Panc1 (cell line): ENCODE measurements around the gene MIEN1. TPM values are rescaled to one million over a fixed set of nuclear protein-coding genes. Genes with fewer than 3 reads are reported as not detected.

Experiments used
- ATAC-seq: fragments of 200-7000 bp; cut with Tn5 transposase; 2 replicates; pipeline ENCODE4 v1.9.1; 2020; ENCODE audit warnings: mild to moderate bottlenecking, moderate library complexity
- BruUV-seq: library from RNA; stranded (reverse); fragments of 400-500 nt; replicated peaks from 2 replicates; lab custom pipeline; 2021; lab: Mats Ljungman, UMichigan
- CTCF ChIA-PET: fragments of 300-600 bp; sonication (Branson Sonifier 250); formaldehyde crosslinking; loops from one replicate; lab custom pipeline; 2022; ENCODE audit warnings: antibody characterized with exemption; lab: Charles Lee
- POLR2A ChIA-PET: fragments of 300-600 bp; sonication (Branson Sonifier 250); formaldehyde crosslinking; loops from one replicate; lab custom pipeline; 2022; ENCODE audit warnings: antibody characterized with exemption; lab: Charles Lee
- DNase-seq: peaks from one replicate; pipeline ENCODE4 v3.0.0-alpha.2; 2010; ENCODE audit warnings: low read depth, low spot score
- H3K27ac ChIP-seq: 2 replicates; pipeline ENCODE4 v1.5.1; 2011; ENCODE audit warnings: mild to moderate bottlenecking, low read length, inconsistent platforms
- H3K27me3 ChIP-seq: fragments of 200-500 bp; sonication (Bioruptor generic); 2 replicates; pipeline ENCODE4 v1.6.0; 2014; ENCODE audit warnings: low read length, inconsistent platforms; ENCODE audit not compliant: control insufficient read depth, insufficient read depth
- H3K36me3 ChIP-seq: fragments of 200-500 bp; sonication (Bioruptor generic); 2 replicates; pipeline ENCODE4 v1.5.1; 2014; ENCODE audit warnings: inconsistent platforms, mild to moderate bottlenecking, low read length, moderate library complexity; ENCODE audit not compliant: control insufficient read depth, insufficient read depth
- H3K4me1 ChIP-seq: 2 replicates; pipeline ENCODE4 v1.5.1; 2011; ENCODE audit warnings: inconsistent platforms, mild to moderate bottlenecking, low read length, moderate library complexity; ENCODE audit not compliant: control insufficient read depth, insufficient read depth
- H3K4me3 ChIP-seq, 2 experiments: 2 replicates each; pipeline ENCODE4 v1.5.1; 2011 to 2012; ENCODE audit warnings: low read depth in 2 of 2, low read length in 2 of 2, mild to moderate bottlenecking in 2 of 2, inconsistent platforms in 1 of 2, moderate library complexity in 1 of 2
- H3K9me3 ChIP-seq: fragments of 200-500 bp; sonication (Bioruptor generic); 2 replicates; pipeline ENCODE4 v1.5.1; 2014; ENCODE audit warnings: low read depth, mild to moderate bottlenecking, inconsistent platforms, low read length, moderate library complexity; ENCODE audit not compliant: control insufficient read depth, insufficient read depth
- POLR2AphosphoS5 ChIP-seq: IDR thresholded peaks from 2 replicates; pipeline ENCODE4 v1.6.1; 2012; ENCODE audit warnings: mild to moderate bottlenecking, low read depth, low read length, moderate library complexity
- SIN3A ChIP-seq: IDR thresholded peaks from 2 replicates; pipeline ENCODE4 v1.6.1; 2012; ENCODE audit warnings: low read depth, mild to moderate bottlenecking, low read length, moderate library complexity, borderline replicate concordance; ENCODE audit not compliant: insufficient read depth
- TCF7L2 ChIP-seq: IDR thresholded peaks from 2 replicates; pipeline ENCODE4 v1.6.1; 2011; ENCODE audit warnings: mild to moderate bottlenecking, low read depth, low read length, inconsistent platforms
- in situ Hi-C: cut with HindIII; loops from 2 replicates; pipeline ENCODE4 v1.10.0; 2016; ENCODE audit warnings: low sequenced_read_pairs, low pct_unique_long_range_greater_than_20kb
- intact Hi-C: fragments of 100-400 bp; cut with micrococcal nuclease; formaldehyde crosslinking; loops from one replicate; pipeline ENCODE4 v1.10.0; 2022; ENCODE audit not compliant: unreplicated experiment
- total RNA-seq: library from RNA; stranded (reverse); gene quantifications from one replicate; pipeline ENCODE4 v1.2.1, GENCODE V29; 2021; ENCODE audit not compliant: unreplicated experiment
- TF ChIP-seq, protein P1 (sequence below): fragments of 450-650 bp; IDR thresholded peaks from 2 replicates; pipeline ENCODE4 v1.5.1; 2017; ENCODE audit warnings: mild to moderate bottlenecking
- TF ChIP-seq, protein P2 (sequence below), 2 experiments: IDR thresholded peaks; 2 replicates each; pipeline ENCODE4 v1.6.1; 2011 to 2012; ENCODE audit warnings: low read depth in 2 of 2, control low read depth in 1 of 2, low read length in 1 of 2, mild to moderate bottlenecking in 1 of 2, moderate library complexity in 1 of 2; ENCODE audit not compliant: insufficient read depth in 1 of 2

MIEN1 gene
- total RNA-seq, 1 experiment from 2014 or later = 103 TPM

DNA sequence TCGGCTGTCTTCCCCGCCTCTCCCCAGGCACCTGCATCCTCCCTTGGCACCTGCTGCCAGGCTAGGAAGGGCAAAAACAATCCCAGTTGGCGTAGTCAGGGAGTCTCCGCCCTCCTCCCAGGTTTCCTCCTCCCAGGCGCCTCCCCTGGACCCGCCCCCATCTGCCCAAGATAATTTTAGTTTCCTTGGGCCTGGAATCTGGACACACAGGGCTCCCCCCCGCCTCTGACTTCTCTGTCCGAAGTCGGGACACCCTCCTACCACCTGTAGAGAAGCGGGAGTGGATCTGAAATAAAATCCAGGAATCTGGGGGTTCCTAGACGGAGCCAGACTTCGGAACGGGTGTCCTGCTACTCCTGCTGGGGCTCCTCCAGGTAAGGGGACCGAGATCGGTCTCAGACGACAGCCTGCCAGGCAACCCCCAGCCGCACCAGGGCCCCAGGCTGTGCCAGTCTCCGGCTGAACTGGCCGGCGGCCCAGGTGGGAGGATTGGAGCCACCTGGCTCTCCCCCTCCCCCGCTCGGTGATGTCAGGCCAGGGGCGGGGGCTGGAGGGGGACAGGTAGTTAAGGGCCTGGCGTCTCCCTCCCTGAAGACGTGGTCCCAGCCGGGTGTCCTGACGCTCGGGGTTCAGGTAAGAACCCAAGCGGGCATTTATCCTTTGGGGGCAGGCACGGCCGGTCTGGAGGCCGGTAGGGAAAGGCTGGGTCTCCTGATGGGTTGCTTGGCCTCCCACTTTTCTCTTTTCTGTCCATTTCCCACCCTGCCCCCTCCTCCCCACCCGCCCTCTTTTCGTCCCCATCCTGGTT, 7.6 kb upstream of the MIEN1 start, which contains the start of gene GRB7:
Gene GRB7 (plus strand): TSS at position 179 of the 808 bp plus-strand sequence. CDS start 4,364 bp downstream, outside the sequence.
- no TSS peak for BruUV-seq
- TF ChIP-seq SIN3A (0 out of 2 replicates have a peak, but pooled peaks have one; percentile 35), TCF7L2 (no peak), POLR2AphosphoS5 (no peak)
- TF ChIP-seq, protein P1, sequence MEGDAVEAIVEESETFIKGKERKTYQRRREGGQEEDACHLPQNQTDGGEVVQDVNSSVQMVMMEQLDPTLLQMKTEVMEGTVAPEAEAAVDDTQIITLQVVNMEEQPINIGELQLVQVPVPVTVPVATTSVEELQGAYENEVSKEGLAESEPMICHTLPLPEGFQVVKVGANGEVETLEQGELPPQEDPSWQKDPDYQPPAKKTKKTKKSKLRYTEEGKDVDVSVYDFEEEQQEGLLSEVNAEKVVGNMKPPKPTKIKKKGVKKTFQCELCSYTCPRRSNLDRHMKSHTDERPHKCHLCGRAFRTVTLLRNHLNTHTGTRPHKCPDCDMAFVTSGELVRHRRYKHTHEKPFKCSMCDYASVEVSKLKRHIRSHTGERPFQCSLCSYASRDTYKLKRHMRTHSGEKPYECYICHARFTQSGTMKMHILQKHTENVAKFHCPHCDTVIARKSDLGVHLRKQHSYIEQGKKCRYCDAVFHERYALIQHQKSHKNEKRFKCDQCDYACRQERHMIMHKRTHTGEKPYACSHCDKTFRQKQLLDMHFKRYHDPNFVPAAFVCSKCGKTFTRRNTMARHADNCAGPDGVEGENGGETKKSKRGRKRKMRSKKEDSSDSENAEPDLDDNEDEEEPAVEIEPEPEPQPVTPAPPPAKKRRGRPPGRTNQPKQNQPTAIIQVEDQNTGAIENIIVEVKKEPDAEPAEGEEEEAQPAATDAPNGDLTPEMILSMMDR = no peak
- TF ChIP-seq, protein P2, sequence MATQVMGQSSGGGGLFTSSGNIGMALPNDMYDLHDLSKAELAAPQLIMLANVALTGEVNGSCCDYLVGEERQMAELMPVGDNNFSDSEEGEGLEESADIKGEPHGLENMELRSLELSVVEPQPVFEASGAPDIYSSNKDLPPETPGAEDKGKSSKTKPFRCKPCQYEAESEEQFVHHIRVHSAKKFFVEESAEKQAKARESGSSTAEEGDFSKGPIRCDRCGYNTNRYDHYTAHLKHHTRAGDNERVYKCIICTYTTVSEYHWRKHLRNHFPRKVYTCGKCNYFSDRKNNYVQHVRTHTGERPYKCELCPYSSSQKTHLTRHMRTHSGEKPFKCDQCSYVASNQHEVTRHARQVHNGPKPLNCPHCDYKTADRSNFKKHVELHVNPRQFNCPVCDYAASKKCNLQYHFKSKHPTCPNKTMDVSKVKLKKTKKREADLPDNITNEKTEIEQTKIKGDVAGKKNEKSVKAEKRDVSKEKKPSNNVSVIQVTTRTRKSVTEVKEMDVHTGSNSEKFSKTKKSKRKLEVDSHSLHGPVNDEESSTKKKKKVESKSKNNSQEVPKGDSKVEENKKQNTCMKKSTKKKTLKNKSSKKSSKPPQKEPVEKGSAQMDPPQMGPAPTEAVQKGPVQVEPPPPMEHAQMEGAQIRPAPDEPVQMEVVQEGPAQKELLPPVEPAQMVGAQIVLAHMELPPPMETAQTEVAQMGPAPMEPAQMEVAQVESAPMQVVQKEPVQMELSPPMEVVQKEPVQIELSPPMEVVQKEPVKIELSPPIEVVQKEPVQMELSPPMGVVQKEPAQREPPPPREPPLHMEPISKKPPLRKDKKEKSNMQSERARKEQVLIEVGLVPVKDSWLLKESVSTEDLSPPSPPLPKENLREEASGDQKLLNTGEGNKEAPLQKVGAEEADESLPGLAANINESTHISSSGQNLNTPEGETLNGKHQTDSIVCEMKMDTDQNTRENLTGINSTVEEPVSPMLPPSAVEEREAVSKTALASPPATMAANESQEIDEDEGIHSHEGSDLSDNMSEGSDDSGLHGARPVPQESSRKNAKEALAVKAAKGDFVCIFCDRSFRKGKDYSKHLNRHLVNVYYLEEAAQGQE (IDR thresholded peaks at IDR 0.05; ENCODE audit: insufficient read depth in 1 of 2, low read depth in 2 of 2, low read length in 1 of 2) = no peak
- intact Hi-C loops = no loop called here
- ATAC-seq (peak; percentile 52), DNase-seq (no peak)
- Histone ChIP-seq H3K27ac (no peak within 1 kb of the TSS; the same call in 1 of the 2 replicates), H3K4me3 (peak within 1 kb of the TSS; percentile 30 to 65), H3K9me3 (no peaks in the 10 kb centered on the region), H3K27me3 (no peaks in the 10 kb centered on the region), H3K4me1 (peaks cover 32% of the 10 kb centered on the region), H3K36me3 (no peaks in the 10 kb centered on the region; the same call in 1 of the 2 replicates)
- in situ Hi-C loops = no loop called here
- POLR2A ChIA-PET = no interaction called here
- CTCF ChIA-PET = no interaction called here

DNA sequence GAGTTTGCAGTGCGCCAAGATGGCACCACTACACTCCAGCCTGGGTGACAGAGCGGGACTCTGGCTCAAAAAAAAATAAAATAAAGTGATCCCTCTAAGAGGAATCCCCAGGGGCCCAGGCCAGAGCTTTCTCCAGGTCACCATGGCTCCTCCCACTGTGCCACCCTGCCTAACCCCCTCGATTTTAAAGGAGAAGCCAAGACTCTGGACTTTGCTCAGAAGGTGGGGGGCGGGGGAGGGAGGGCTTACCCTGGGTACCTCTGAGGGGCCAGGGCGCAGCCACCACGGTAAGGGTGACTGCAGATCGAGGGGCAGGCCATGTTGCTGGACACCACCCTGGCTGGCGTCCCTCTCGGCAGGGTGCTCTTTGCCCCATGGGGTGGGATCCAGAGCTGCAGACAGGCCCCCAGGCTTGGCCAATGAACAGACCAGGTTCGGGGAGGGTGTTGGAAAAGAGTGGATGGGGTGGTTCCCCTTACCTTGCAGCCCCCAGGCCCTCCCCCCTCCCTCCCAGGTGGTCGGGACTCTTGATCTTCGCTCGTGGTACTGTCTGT, 7.0 kb upstream of the MIEN1 start:
- POLR2A ChIA-PET = no interaction called here
- intact Hi-C loops = no loop called here
- H3K4me3 ChIP-seq = no peak overlapping the region; a peak in 1 of 4 replicates
- TF ChIP-seq, protein P1 = no peak
- TF ChIP-seq SIN3A (no peak), POLR2AphosphoS5 (no peak), TCF7L2 (no peak)
- TF ChIP-seq, protein P2 (IDR thresholded peaks at IDR 0.05; ENCODE audit: insufficient read depth in 1 of 2, low read depth in 2 of 2, low read length in 1 of 2) = no peak
- H3K36me3 ChIP-seq = no peaks in the 10 kb centered on the region; the same call in 1 of the 2 replicates
- peaks cover 32% of the 10 kb centered on the region for H3K4me1 ChIP-seq
- CTCF ChIA-PET = interaction anchor here (0.6 kb wide), 1 partner anchor 18 kb away, joined by 3 read pairs; no protein-coding TSS in a partner anchor
- H3K27ac ChIP-seq = no peak overlapping the region
- no peaks in the 10 kb centered on the region for H3K9me3 ChIP-seq
- no peaks in the 10 kb centered on the region for H3K27me3 ChIP-seq
- BruUV-seq = no TSS peak
- DNase-seq = no peak
- in situ Hi-C loops = no loop called here
- ATAC-seq = no peak
